Raji (cell line): ENCODE measurements around the gene LRRC52.

ENCODE experiments used
- POLR2A ChIP-seq: IDR thresholded peaks from 2 replicates; pipeline ENCODE4 v1.6.1; 2011; ENCODE audit warnings: low read depth, low read length, control low read depth; ENCODE audit not compliant: insufficient read depth

The LRRC52 gene, protein sequence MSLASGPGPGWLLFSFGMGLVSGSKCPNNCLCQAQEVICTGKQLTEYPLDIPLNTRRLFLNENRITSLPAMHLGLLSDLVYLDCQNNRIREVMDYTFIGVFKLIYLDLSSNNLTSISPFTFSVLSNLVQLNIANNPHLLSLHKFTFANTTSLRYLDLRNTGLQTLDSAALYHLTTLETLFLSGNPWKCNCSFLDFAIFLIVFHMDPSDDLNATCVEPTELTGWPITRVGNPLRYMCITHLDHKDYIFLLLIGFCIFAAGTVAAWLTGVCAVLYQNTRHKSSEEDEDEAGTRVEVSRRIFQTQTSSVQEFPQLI

GRCh38 chr1:165543532-165544438 lies at the start of gene LRRC52:
LRRC52 (plus strand) TSS chr1:165544000; CDS start chr1:165544297, 297 bp downstream.
- no peak for TF ChIP-seq POLR2A

GRCh38 chr1:165494949-165495857 lies 48.6 kb upstream of the LRRC52 start:
- no peak for TF ChIP-seq POLR2A

DNA sequence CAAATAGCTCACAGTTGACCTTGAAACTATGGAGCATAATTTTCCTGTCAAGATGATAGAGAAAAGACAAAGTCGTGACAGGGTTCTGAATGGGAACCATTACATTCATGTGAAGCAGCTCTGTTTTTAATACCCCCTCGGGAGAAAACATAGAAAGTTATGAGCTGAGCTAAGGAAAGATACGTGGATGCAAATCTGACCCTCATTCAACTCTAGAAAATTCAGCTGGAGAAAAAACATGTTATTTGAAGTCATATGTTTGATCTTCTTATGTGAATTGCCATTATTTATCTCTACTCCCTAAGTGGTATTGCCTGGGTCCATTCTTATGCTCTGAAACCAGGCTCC lies 48.0 kb upstream of the LRRC52 start:
- no peak for TF ChIP-seq POLR2A

DNA sequence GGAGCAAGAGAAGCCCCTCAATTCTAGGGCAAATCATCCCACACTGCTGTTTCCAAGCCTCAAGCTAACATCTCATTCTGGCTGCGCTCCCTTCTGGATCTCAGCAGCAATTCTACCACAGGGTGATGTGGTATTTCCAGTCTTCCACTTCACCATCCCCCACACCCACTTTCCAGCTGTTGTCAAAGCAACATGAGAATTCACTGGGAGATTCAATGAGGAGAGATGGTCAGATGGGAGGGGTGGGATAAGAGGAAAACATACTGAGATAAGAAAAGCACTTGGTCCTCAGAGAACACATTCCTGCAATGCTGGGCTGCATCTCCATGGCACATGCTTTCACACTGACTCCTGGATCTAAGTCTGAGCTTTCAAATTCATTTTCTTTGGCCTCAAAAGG lies 47.3 kb upstream of the LRRC52 start:
- TF ChIP-seq POLR2A, result no peak

GRCh38 chr1:165497069-165498013 lies 46.5 kb upstream of the LRRC52 start:
- TF ChIP-seq POLR2A, result no peak

- no peak for TF ChIP-seq POLR2A
Measured at GRCh38 chr1:165501330-165501969, 42.4 kb upstream of the LRRC52 start.

DNA sequence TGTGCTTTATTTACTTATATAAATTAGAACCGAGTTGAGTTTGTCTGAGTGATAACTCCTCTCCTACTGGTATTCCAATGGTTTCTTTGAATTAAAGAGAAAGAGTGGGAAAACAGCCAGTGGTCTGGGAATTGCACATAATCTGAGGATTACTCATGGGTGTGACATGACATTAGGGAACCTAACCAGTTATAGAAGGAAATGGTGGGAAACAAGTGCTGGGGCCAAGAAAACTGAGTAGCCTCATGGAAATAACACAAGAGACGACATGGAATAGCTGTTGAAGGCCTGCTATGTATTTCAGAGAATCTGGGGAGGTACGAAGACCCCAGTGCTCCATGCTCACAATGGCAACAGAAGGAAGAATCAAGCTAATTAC lies 41.8 kb upstream of the LRRC52 start:
- TF ChIP-seq POLR2A, result no peak

- no peak for TF ChIP-seq POLR2A
Measured at GRCh38 chr1:165507570-165507969, 36.2 kb upstream of the LRRC52 start.

GRCh38 chr1:165508291-165508690 lies 35.5 kb upstream of the LRRC52 start:
- TF ChIP-seq POLR2A, result no peak

- no peak for TF ChIP-seq POLR2A
Measured at GRCh38 chr1:165512816-165513215, 31.0 kb upstream of the LRRC52 start.

- no peak for TF ChIP-seq POLR2A
Measured at GRCh38 chr1:165516469-165516868, 27.3 kb upstream of the LRRC52 start.

GRCh38 chr1:165520646-165521045 lies 23.2 kb upstream of the LRRC52 start:
- no peak for TF ChIP-seq POLR2A

GRCh38 chr1:165524639-165525285 lies 19.0 kb upstream of the LRRC52 start:
- TF ChIP-seq POLR2A, result no peak

DNA sequence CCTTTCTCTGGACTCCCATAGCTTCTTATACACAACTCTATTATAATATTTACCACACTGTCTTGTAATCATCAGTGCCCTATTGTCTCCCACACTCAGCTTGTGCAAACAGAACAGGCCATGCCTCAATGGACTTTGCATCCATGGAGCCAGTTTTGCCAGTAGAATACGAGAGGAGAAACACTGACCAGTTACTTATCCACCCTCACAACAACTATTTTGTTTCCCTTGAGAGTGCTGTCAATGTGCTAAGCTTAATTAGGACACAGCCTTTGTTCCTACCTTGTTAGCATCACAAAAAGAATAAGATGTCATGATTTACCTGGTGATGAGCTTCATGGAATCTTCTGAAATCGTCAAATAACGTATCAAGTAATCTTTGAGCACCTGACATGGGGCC lies 18.1 kb upstream of the LRRC52 start:
- no peak for TF ChIP-seq POLR2A
